T follicular helper cell (primary cell): ENCODE results near the gene DHX40.
"Not testable (repeated sequence)": the region's sequence is repeated elsewhere in the genome, so short reads cannot be mapped to it uniquely, and the experiment has no call there.

Experiments used
- DNase-seq: peaks from one replicate; pipeline ENCODE4 v3.0.0-alpha.2; 2020; ENCODE audit warnings: low read depth

The DHX40 gene

GRCh38 chr17:59631276-59631675, 65.9 kb downstream of the DHX40 start:
- DNase-seq = no peak

- no peak for DNase-seq
Observed at GRCh38 chr17:59632398-59632797, 67.0 kb downstream of the DHX40 start.

- DNase-seq = no peak
Observed at GRCh38 chr17:59633658-59634359, 68.4 kb downstream of the DHX40 start.

GRCh38 chr17:59634632-59635541, 69.5 kb downstream of the DHX40 start:
- no peak for DNase-seq

GRCh38 chr17:59637611-59638310, 72.4 kb downstream of the DHX40 start:
- DNase-seq = no peak

- DNase-seq = no peak
Observed at GRCh38 chr17:59638553-59638952, 73.1 kb downstream of the DHX40 start.

GRCh38 chr17:59641799-59642484, 76.5 kb downstream of the DHX40 start:
- no peak for DNase-seq

- no peak for DNase-seq
Observed at GRCh38 chr17:59642565-59642964, 77.2 kb downstream of the DHX40 start.

- DNase-seq = no peak
Observed at GRCh38 chr17:59643159-59644140, 78.0 kb downstream of the DHX40 start.

GRCh38 chr17:59647288-59647687, 81.9 kb downstream of the DHX40 start:
- DNase-seq = no peak

- no peak for DNase-seq
Observed at GRCh38 chr17:59649886-59650285, 84.5 kb downstream of the DHX40 start.

GRCh38 chr17:59650642-59651041, 85.2 kb downstream of the DHX40 start:
- DNase-seq = no peak

- DNase-seq = no peak
Observed at GRCh38 chr17:59651346-59651745, 85.9 kb downstream of the DHX40 start.

- DNase-seq = no peak
Observed at GRCh38 chr17:59652119-59652518, 86.7 kb downstream of the DHX40 start.

GRCh38 chr17:59656624-59657023, 91.2 kb downstream of the DHX40 start:
- DNase-seq = not testable (repeated sequence)
